ENCODE results near the gene PARS2. TPM values are rescaled to one million over a fixed set of nuclear protein-coding genes. Genes with fewer than 3 reads are reported as not detected.

Gene PARS2
- total RNA-seq, 2 donors from 2014 or later, result 12.0 to 12.2 TPM

GRCh38 chr1:54754486-54755285, 9.6 kb downstream of the PARS2 start:
- intact Hi-C loops (cut with DNase I), result no loop called here
- no peak for DNase-seq (ENCODE audit: low spot score)
- Histone ChIP-seq H3K27ac (no peak overlapping the region), H3K27me3 (replicated peaks; ENCODE audit: insufficient read depth) (no peaks in the 10 kb centered on the region), H3K9me3 (no peaks in the 10 kb centered on the region), H3K4me3 (no peak overlapping the region), H3K36me3 (peaks cover 0 to 12% of the 10 kb centered on the region in 2 donors), H3K4me1 (replicated peaks) (no peaks in the 10 kb centered on the region)
- TF ChIP-seq POLR2AphosphoS5 (IDR thresholded peaks at IDR 0.05), result no peak
- no peak for TF ChIP-seq POLR2A (IDR thresholded peaks at IDR 0.05)
- TF ChIP-seq CTCF (IDR thresholded peaks at IDR 0.05), result no peak
- WGBS, result 79% methylated on average over 14 of the region's 25 CpGs

- no peaks in the 10 kb centered on the region for H3K27me3 ChIP-seq (replicated peaks; ENCODE audit: insufficient read depth)
- H3K4me1 ChIP-seq (replicated peaks), result no peaks in the 10 kb centered on the region
- intact Hi-C loops (cut with DNase I), result no loop called here
- no peak overlapping the region for H3K4me3 ChIP-seq
- no peak for TF ChIP-seq POLR2A (IDR thresholded peaks at IDR 0.05)
- no peak for TF ChIP-seq CTCF (IDR thresholded peaks at IDR 0.05)
- no peak for TF ChIP-seq POLR2AphosphoS5 (IDR thresholded peaks at IDR 0.05)
- H3K36me3 ChIP-seq, result peaks cover 0 to 12% of the 10 kb centered on the region in 2 donors
- 94% methylated on average over 22 of the region's 22 CpGs for WGBS
- DNase-seq (ENCODE audit: low spot score), result no peak
- no peaks in the 10 kb centered on the region for H3K9me3 ChIP-seq
- H3K27ac ChIP-seq, result no peak overlapping the region
Observed at GRCh38 chr1:54754045-54754444, 10.3 kb downstream of the PARS2 start.

GRCh38 chr1:54751426-54751825, 12.9 kb downstream of the PARS2 start:
- 78% methylated on average over 4 of the region's 4 CpGs for WGBS
- Histone ChIP-seq H3K27me3 (replicated peaks; ENCODE audit: insufficient read depth) (no peaks in the 10 kb centered on the region), H3K4me3 (no peak overlapping the region), H3K9me3 (no peaks in the 10 kb centered on the region), H3K36me3 (no peaks in the 10 kb centered on the region), H3K4me1 (replicated peaks) (no peaks in the 10 kb centered on the region), H3K27ac (no peak overlapping the region)
- intact Hi-C loops (cut with DNase I), result no loop called here
- TF ChIP-seq POLR2A (IDR thresholded peaks at IDR 0.05) (no peak), POLR2AphosphoS5 (IDR thresholded peaks at IDR 0.05) (no peak), CTCF (IDR thresholded peaks at IDR 0.05) (no peak)
- DNase-seq (ENCODE audit: low spot score), result no peak

- no peaks in the 10 kb centered on the region for H3K36me3 ChIP-seq
- H3K9me3 ChIP-seq, result no peaks in the 10 kb centered on the region
- 74% methylated on average over 6 of the region's 6 CpGs for WGBS
- intact Hi-C loops (cut with DNase I), result no loop called here
- TF ChIP-seq CTCF (IDR thresholded peaks at IDR 0.05) (no peak), POLR2A (IDR thresholded peaks at IDR 0.05) (no peak), POLR2AphosphoS5 (IDR thresholded peaks at IDR 0.05) (no peak)
- DNase-seq (ENCODE audit: low spot score), result no peak
- no peaks in the 10 kb centered on the region for H3K4me1 ChIP-seq (replicated peaks)
- no peaks in the 10 kb centered on the region for H3K27me3 ChIP-seq (replicated peaks; ENCODE audit: insufficient read depth)
- H3K4me3 ChIP-seq, result no peak overlapping the region
- no peak overlapping the region for H3K27ac ChIP-seq
Observed at GRCh38 chr1:54750596-54750995, 13.7 kb downstream of the PARS2 start.

Measured in prostate gland (tissue), 2 donors.